ENCODE results near the gene RALGPS1. TPM values are rescaled to one million over a fixed set of nuclear protein-coding genes. Genes with fewer than 3 reads are reported as not detected.

RALGPS1 gene
- total and polyA plus RNA-seq, 2 of the 13 experiments (the other 11 are each of a cell fraction or from before 2014, with no cell fraction given) = 3.7 to 6.5 TPM

GRCh38 chr9:127197186-127197860 is 282.7 kb downstream of the RALGPS1 start (continued):
- TF ChIP-seq AHDC1 (CRISPR knock-in tag; IDR thresholded peaks at IDR 0.05; ENCODE audit: borderline replicate concordance) = no peak
- peak; percentile 65 for TF ChIP-seq ZNF263 (CRISPR knock-in tag; IDR thresholded peaks at IDR 0.05)
- no peak for TF ChIP-seq NR2F1 (CRISPR knock-in tag; IDR thresholded peaks at IDR 0.05)
- no peak for TF ChIP-seq CREM (IDR thresholded peaks at IDR 0.05)
- no peak for TF ChIP-seq CREM (CRISPR knock-in tag; IDR thresholded peaks at IDR 0.05)
- TF ChIP-seq THRA (CRISPR knock-in tag; IDR thresholded peaks at IDR 0.05; ENCODE audit: borderline replicate concordance) = peak; percentile 96; the same call in 1 of the 2 replicates
- no peak for TF ChIP-seq TMF1 (CRISPR knock-in tag; IDR thresholded peaks at IDR 0.05; ENCODE audit: low read depth)
- TF ChIP-seq HOXD1 (CRISPR knock-in tag; IDR thresholded peaks at IDR 0.05) = no peak
- TF ChIP-seq ZNF235 (CRISPR knock-in tag; IDR thresholded peaks at IDR 0.05; ENCODE audit: borderline replicate concordance) = no peak
- TF ChIP-seq HDAC2 (CRISPR knock-in tag; IDR thresholded peaks at IDR 0.05) = no peak
- TF ChIP-seq MAX (IDR thresholded peaks at IDR 0.05) = no peak
- no peak for TF ChIP-seq TBP (CRISPR knock-in tag; IDR thresholded peaks at IDR 0.05)
- no peak for TF ChIP-seq NONO (IDR thresholded peaks at IDR 0.05)
- no peak for TF ChIP-seq NONO (CRISPR knock-in tag; conservative IDR thresholded peaks at IDR 0.05)
- TF ChIP-seq, protein P1, sequence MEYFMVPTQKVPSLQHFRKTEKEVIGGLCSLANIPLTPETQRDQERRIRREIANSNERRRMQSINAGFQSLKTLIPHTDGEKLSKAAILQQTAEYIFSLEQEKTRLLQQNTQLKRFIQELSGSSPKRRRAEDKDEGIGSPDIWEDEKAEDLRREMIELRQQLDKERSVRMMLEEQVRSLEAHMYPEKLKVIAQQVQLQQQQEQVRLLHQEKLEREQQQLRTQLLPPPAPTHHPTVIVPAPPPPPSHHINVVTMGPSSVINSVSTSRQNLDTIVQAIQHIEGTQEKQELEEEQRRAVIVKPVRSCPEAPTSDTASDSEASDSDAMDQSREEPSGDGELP (IDR thresholded peaks at IDR 0.05; ENCODE audit: borderline replicate concordance, low read depth) = no peak
- no peak for TF ChIP-seq NR2F6 (IDR thresholded peaks at IDR 0.05)
- TF ChIP-seq NR2F6 (CRISPR knock-in tag; IDR thresholded peaks at IDR 0.05) = no peak; the same call in 1 of the 2 replicates
- TF ChIP-seq SRSF9 (IDR thresholded peaks at IDR 0.05; ENCODE audit: borderline replicate concordance, insufficient read depth, low read depth, low read length, poor library complexity, severe bottlenecking) = no peak
- no peak for TF ChIP-seq TOPORS (CRISPR knock-in tag; IDR thresholded peaks at IDR 0.05)
- no peak for TF ChIP-seq KLF6 (CRISPR knock-in tag; IDR thresholded peaks at IDR 0.05)
- no peak for TF ChIP-seq HNRNPL (IDR thresholded peaks at IDR 0.05; ENCODE audit: low read depth, low read length)
- TF ChIP-seq, protein P2, sequence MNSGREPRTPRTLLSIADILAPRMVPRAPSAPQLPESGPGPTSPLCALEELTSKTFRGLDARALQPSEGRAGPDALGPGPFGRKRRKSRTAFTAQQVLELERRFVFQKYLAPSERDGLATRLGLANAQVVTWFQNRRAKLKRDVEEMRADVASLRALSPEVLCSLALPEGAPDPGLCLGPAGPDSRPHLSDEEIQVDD (CRISPR knock-in tag; IDR thresholded peaks at IDR 0.05; ENCODE audit: borderline replicate concordance) = no peak
- no peak for TF ChIP-seq ZNF558 (CRISPR knock-in tag; IDR thresholded peaks at IDR 0.05; ENCODE audit: borderline replicate concordance)
- no peak for TF ChIP-seq ZSCAN22 (CRISPR knock-in tag; IDR thresholded peaks at IDR 0.05)

All from HepG2 (cell line).